Skeletal muscle tissue (tissue), 5 donors: Measurements from ENCODE around the gene RPL10. TPM values are rescaled to one million over a fixed set of nuclear protein-coding genes. Genes with fewer than 3 reads are reported as not detected.
A peak's percentile ranks its signal among the peaks of the same experiment; 100 is the strongest.

Source experiments
- H3K27ac ChIP-seq: one replicate; pipeline ENCODE4 v1.7.0; 2013; ENCODE audit warnings: mild to moderate bottlenecking, low read depth, low read length, inconsistent platforms
- H3K27me3 ChIP-seq, 3 donors: one replicate each; pipeline ENCODE4 v1.7.0; 2013; ENCODE audit warnings: low read length in 3 of 3; ENCODE audit not compliant: control insufficient read depth in 3 of 3, insufficient read depth in 3 of 3
- H3K36me3 ChIP-seq, 3 donors: one replicate each; pipeline ENCODE4 v1.7.0; 2013; ENCODE audit warnings: low read length in 3 of 3; ENCODE audit not compliant: control insufficient read depth in 3 of 3, insufficient read depth in 3 of 3
- H3K4me1 ChIP-seq, 3 donors: one replicate each; pipeline ENCODE4 v1.7.0; 2013; ENCODE audit warnings: low read length in 3 of 3, mild to moderate bottlenecking in 3 of 3; ENCODE audit not compliant: control insufficient read depth in 3 of 3, insufficient read depth in 3 of 3
- H3K4me3 ChIP-seq, 3 donors: one replicate each; pipeline ENCODE4 v1.7.0; 2013; ENCODE audit warnings: low read length in 3 of 3
- H3K9ac ChIP-seq, 3 donors: one replicate each; pipeline ENCODE4 v1.7.0; 2013; ENCODE audit warnings: low read length in 3 of 3, mild to moderate bottlenecking in 3 of 3, moderate library complexity in 2 of 3, low read depth in 1 of 3
- H3K9me3 ChIP-seq, 3 donors: one replicate each; pipeline ENCODE4 v1.7.0; 2013; ENCODE audit warnings: low read length in 3 of 3; ENCODE audit not compliant: control insufficient read depth in 3 of 3
- small RNA-seq: library from RNA; depleted of rRNA; stranded (forward); fragments of <200 nt; gene quantifications from one replicate; pipeline ENCODE3, GENCODE V24; 2014
- total RNA-seq: library from RNA; depleted of rRNA; stranded (reverse); fragments of >200 nt; gene quantifications from one replicate; pipeline ENCODE4 v1.2.3, GENCODE V29; 2014
- donor health status: Osteomylitis.

Gene RPL10
- total RNA-seq, 1 donor from 2014 or later: 4,963 TPM

GRCh38 chrX:154444755-154445246, 46.6 kb downstream of the RPL10 start:
- no peaks in the 10 kb centered on the region for H3K27me3 ChIP-seq
- peak overlapping the region; percentile 49 to 72 (median 61) for H3K4me3 ChIP-seq
- peaks cover 16 to 24% (median 16%) of the 10 kb centered on the region in 3 donors for H3K4me1 ChIP-seq
- H3K36me3 ChIP-seq: peaks cover 32 to 40% (median 34%) of the 10 kb centered on the region in 3 donors
- H3K9ac ChIP-seq: peak overlapping the region; percentile 60 to 84 (median 74)
- H3K9me3 ChIP-seq: no peaks in the 10 kb centered on the region
- H3K27ac ChIP-seq: peak overlapping the region; percentile 80

GRCh38 chrX:154445776-154446175, 47.6 kb downstream of the RPL10 start:
- peaks cover 30 to 48% (median 39%) of the 10 kb centered on the region in 3 donors for H3K36me3 ChIP-seq
- H3K4me3 ChIP-seq: no peak overlapping the region
- peaks cover 16 to 24% (median 16%) of the 10 kb centered on the region in 3 donors for H3K4me1 ChIP-seq
- no peak overlapping the region for H3K27ac ChIP-seq
- no peaks in the 10 kb centered on the region for H3K9me3 ChIP-seq
- H3K9ac ChIP-seq: no peak overlapping the region
- no peaks in the 10 kb centered on the region for H3K27me3 ChIP-seq

- peaks cover 30 to 47% (median 35%) of the 10 kb centered on the region in 3 donors for H3K36me3 ChIP-seq
- peaks cover 16 to 24% (median 16%) of the 10 kb centered on the region in 3 donors for H3K4me1 ChIP-seq
- no peaks in the 10 kb centered on the region for H3K27me3 ChIP-seq
- H3K9me3 ChIP-seq: no peaks in the 10 kb centered on the region
- peak overlapping the region in 1 of 3 donors; percentile 3 for H3K9ac ChIP-seq
- no peak overlapping the region for H3K27ac ChIP-seq
- no peak overlapping the region for H3K4me3 ChIP-seq
These were observed 48.3 kb downstream of the RPL10 start for GRCh38 chrX:154446430-154446829.

GRCh38 chrX:154448484-154448883, 50.3 kb downstream of the RPL10 start:
- Histone ChIP-seq H3K9ac (no peak overlapping the region), H3K4me1 (peaks cover 13 to 19% (median 15%) of the 10 kb centered on the region in 3 donors), H3K9me3 (no peaks in the 10 kb centered on the region), H3K27me3 (no peaks in the 10 kb centered on the region), H3K4me3 (no peak overlapping the region), H3K27ac (no peak overlapping the region), H3K36me3 (peaks cover 22 to 44% (median 30%) of the 10 kb centered on the region in 3 donors)

GRCh38 chrX:154449618-154450017, 51.4 kb downstream of the RPL10 start:
- H3K4me3 ChIP-seq: no peak overlapping the region
- no peak overlapping the region for H3K9ac ChIP-seq
- no peak overlapping the region for H3K27ac ChIP-seq
- peaks cover 22 to 44% (median 30%) of the 10 kb centered on the region in 3 donors for H3K36me3 ChIP-seq
- H3K27me3 ChIP-seq: no peaks in the 10 kb centered on the region
- peaks cover 9 to 14% (median 12%) of the 10 kb centered on the region in 3 donors for H3K4me1 ChIP-seq
- H3K9me3 ChIP-seq: no peaks in the 10 kb centered on the region

GRCh38 chrX:154450312-154450711, 52.1 kb downstream of the RPL10 start:
- no peaks in the 10 kb centered on the region for H3K9me3 ChIP-seq
- H3K9ac ChIP-seq: no peak overlapping the region
- H3K27me3 ChIP-seq: no peaks in the 10 kb centered on the region
- H3K4me1 ChIP-seq: peaks cover 2 to 7% (median 5%) of the 10 kb centered on the region in 3 donors
- no peak overlapping the region for H3K4me3 ChIP-seq
- no peak overlapping the region for H3K27ac ChIP-seq
- H3K36me3 ChIP-seq: peaks cover 22 to 44% (median 30%) of the 10 kb centered on the region in 3 donors

Small RNAs within 50 kb of the gene (small RNA-seq; reads per million reads assigned to genes)
- not detected for gene MIR6858
- gene SNORA70: not detected

Other genes with a start within 250 kb of the RPL10 start
- not detected for gene OPN1MW, start 215.8 kb upstream of the RPL10 start, total RNA-seq
- not detected for gene OPN1MW2, start 178.6 kb upstream of the RPL10 start, total RNA-seq
- not detected for gene OPN1MW3, start 140.8 kb upstream of the RPL10 start, total RNA-seq
- not detected for gene TEX28, start 103.3 kb upstream of the RPL10 start, total RNA-seq
- 0.52 TPM for gene TKTL1, start 102.6 kb upstream of the RPL10 start, total RNA-seq
- 331 TPM for gene FLNA, start 23.7 kb upstream of the RPL10 start, total RNA-seq
- gene EMD, start 19.1 kb upstream of the RPL10 start, total RNA-seq: 10.4 TPM
- 47.0 TPM for gene DNASE1L1, start 10.9 kb downstream of the RPL10 start, total RNA-seq
- 7.3 TPM for gene TAFAZZIN, start 13.2 kb downstream of the RPL10 start, total RNA-seq
- gene ATP6AP1, start 30.3 kb downstream of the RPL10 start, total RNA-seq: 24.5 TPM
- 35.5 TPM for gene GDI1, start 38.8 kb downstream of the RPL10 start, total RNA-seq
- gene FAM50A, start 45.8 kb downstream of the RPL10 start, total RNA-seq: 16.7 TPM
- gene PLXNA3, start 59.9 kb downstream of the RPL10 start, total RNA-seq: 9.9 TPM
- gene LAGE3, start 80.9 kb downstream of the RPL10 start, total RNA-seq: 12.0 TPM
- gene UBL4A, start 88.2 kb downstream of the RPL10 start, total RNA-seq: 35.0 TPM
- 3.1 TPM for gene SLC10A3, start 92.3 kb downstream of the RPL10 start, total RNA-seq
- 15.7 TPM for gene FAM3A, start 117.9 kb downstream of the RPL10 start, total RNA-seq
- 10.4 TPM for gene G6PD, start 148.5 kb downstream of the RPL10 start, total RNA-seq
- 6.8 TPM for gene IKBKG, start 149.2 kb downstream of the RPL10 start, total RNA-seq
- not detected for gene CTAG1A, start 186.8 kb downstream of the RPL10 start, total RNA-seq
- not detected for gene CTAG1B, start 220.9 kb downstream of the RPL10 start, total RNA-seq